ENCODE results near the gene ABLIM1.

ABLIM1 gene

DNA sequence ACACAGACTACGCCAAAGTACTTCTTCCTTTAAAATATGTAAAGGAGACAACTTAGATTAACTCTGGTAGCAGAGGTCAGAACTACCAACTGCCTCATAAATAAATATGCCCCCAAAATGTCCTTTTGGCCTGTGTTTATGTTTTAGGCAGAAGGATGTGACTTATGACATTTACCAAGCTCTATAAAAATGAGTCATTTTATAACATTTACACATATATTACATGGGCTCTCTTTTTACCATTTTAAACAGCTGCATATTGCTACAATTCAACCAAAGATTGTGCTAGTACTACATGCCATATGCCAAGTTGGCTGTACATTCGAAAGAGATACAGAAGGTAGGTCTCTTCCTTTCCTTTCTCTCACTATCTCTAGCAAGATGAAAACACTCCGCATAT lies 12.4 kb downstream of the ABLIM1 start:
- DNase-seq = no peak

DNA sequence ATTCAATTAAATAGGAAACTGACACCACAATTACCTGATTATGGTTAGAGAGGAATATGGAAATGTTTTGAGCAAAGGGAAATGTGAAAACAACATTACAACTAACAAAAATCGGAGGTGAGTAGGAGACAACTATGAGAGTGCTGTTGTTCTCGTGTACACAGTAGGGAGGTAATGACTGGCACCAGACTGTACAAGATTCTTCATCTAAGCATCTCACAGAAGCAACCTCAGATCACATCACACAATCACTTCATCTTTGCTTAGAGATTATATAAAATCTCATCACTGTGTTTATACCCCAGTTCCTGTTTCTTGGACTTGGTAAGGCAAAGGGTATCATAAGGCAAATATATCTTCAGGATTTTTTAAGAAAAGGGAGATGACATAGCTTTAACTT lies 14.9 kb downstream of the ABLIM1 start:
- no peak for DNase-seq

DNA sequence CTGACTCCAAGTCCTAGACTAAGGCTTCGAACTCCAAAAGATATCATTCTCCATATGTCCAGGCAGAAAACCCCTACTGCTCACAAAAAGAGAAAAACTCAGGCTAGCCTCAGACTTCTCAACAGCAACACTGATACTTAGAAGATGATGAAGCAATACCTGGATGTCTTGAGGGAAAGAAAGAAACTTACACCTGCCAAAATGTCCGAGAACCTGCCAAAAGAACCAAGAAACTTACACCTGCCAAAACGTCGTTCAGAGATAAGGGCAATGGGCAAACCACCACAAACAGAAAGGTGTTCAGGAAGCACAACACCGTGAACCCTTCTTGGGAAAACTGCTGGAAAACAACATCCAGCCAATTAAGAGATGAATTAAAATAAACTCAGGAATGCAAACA lies 15.3 kb downstream of the ABLIM1 start:
- DNase-seq = no peak

DNA sequence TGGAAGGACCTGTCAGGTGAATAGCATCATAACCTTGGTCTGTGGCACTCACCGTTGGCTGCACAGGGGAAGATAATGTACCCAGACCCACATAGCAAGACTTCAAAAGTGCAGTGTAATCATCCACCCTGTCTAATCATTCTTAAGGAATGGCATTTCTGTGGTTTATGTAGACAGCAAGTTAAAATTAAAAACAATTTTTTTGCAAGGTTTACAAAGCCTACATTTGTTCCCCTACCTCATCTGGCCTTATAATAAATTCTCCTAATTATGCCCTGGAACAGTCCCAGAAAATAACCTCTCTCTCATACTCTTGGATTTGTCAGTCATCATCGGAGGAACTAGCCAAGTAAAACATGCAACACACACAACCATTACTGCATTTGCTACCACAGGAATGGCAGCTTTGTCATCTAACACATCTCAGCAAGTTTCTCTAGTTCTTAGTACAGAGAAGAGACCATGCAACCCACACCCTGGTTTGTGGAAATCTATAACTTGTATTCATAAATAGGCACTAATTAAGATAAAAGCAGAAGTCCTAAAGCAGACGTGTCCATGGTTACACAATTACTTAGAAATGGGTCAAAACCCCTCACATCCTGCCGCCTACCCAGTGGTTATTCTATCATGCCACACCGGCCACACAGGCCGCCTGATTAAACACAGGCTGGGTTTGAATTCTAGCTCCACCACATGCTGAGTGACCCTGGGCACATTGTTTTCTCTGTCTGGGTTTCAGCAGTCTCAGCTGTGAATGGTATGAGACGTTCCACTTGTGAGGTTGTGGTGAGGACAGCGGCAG lies 19.1 kb downstream of the ABLIM1 start:
- DNase-seq = no peak

DNA sequence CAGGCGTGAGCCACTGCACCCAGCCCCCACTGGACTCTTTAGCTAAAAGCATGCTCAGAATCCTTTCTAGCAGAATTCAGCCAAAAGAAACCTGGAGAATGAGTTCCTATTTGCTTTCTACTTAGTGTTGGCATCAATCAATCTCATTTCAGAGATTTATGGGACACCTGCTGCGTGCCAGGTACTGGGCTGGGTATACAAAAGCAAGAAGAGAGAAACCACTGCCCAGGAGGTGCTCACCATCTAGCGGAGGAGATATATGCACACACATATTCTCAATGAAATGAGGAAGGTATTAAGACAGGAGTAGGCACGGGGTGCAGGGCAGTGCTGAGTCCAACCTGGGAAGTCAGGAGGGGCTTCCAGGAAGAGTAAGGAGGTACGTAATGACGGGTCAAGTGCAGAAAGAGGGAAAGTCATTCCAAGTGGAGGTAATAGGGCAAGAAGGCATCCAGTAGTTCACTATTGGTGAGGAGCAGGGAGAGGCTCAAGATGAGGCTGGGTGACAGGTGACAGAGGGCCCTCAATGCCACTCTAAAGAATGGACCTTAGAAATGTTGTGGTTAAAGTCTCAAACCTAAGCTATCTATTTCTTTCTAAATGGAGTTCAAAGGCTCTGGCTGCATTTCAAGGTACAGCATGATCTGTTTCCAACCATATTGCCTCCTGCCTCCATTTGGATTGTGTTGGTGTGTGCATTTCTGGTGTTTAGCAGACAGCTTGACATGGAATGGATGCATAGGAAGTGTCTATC lies 22.1 kb downstream of the ABLIM1 start:
- no peak for DNase-seq

DNA sequence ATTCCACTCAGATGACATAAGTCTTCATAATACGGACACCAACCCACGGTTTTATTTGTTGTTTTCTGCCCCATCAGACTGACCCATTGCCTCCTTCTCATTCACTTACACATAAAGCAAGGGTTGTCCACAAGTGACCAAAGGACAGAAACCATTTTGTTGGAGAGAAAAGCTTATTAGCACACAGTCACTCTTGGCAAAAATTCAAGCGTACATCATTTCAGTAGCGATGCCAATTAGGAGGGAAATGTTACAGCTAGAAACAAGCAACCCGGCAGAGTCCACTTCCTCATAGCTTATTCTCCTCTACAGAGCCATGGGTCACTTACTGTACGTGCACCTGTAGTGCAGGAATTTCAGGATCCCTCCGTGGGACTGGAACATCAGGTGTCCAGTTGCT lies 23.0 kb downstream of the ABLIM1 start:
- DNase-seq = no peak

DNA sequence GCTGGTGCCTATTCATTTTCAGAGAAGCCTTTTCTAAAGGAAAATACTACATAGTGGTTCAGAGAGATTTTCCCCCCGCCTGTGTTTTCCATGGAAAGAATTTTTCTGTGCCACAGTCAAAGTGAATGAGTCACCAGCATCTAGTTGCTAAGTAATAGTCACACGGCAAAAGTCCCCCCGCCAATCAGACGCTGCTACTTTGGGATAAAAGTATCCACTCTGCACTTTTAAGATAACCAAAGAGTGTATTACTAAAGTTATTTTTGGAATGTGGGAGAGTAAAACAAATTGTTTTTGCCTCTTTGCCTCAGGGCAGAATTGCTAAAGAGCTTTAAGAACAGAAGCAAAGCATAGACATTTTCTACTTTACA lies 23.5 kb downstream of the ABLIM1 start:
- DNase-seq = no peak

DNA sequence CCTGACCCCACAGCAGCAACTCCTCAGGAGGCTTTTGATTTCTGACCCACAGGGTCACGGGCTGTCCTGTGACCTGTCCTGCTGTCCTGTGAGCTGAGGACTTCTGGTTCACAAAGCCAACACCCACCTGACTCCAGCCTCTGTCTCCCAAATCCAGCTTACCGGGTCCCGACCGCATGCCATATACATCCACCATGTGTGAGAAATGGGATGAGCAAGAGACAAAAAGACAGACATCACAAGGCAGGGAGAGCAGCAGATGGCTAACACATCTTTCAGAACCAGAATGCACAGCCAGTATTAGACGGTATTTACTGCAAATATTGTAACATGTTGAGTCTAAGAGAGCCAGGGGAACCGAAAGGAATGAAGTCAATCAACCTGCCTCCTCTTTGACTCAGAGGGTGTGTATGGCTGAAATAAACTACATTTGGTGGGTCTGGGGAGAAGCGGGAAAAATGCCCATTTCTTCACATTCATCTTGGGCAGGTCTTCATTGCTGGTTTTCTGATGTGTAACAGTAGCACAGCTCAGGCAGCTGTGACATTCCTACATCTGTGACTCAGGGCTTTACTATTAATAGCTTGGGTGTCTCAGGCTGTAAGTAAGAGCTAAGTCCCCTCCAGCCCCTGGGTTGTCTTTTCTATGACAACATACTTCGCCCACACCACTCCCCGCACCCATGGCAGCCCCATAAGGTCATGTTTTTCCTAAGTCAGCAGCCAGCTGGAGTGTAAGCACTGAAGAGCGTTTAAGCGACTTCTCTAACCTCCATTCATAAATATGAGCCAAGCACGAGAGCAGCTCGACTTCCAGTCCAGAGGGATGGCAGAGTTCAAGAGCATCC lies 25.0 kb downstream of the ABLIM1 start:
- no peak for DNase-seq

DNA sequence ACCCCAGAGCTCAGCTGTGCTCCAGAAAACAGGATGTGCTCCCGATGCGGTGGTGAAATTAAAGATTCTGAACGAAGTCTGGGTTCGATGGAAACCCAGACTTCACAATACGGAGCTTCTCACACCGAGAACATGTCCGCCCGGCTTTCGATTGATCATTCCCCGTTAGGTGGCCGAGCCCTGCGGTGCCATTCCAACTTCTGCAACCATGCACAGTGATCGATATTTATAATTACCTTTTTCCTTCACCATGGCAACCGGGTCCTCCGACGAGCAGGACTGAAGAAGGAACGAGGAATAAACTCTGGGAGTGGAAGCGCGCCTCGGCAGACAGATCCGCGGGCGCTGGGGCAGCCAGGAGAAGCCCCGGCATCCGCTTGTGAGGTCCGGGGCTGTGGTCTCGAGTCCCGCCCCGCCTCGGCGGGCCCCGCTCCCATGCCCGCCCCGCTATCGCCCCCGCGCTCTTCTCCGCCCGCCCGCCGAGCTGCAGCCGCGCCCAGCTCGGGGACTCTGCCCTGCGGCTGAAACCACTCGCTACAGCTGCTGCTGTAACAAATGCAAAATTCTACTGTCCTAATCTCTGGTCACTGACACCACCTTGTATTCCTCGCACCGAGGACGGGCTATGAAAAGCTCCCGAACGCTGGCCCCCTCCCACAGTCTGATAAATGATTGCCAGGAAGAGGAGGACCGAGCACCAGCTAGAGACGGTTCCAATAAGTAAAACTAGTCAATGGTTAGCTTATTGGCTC lies 26.2 kb downstream of the ABLIM1 start:
- DNase-seq = no peak

DNA sequence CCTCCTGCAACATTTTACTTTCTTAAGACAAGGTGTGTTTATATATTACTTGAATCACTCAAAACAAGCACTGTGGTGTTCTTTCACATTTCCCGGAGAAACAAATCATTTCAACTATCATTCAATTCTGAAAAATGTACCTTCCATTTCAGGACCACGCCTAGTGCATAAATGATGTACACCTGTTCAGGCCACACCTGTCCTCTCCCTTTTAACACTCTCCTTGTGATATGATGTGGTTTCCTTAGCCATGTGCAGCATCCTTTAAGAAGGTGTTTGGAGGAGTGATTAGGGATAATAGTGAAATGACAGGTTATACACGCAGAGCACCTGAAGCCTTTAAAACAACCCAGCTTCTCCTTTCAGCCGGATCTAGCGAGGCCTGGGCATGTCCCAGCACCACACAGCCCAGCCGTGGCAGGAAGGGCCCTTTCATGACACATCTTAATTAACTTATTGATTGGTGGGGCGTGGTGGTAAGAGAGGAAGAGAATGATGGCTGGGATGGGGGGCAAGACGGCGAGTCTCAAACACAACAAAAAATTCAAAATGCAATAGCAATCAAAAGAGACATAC lies 26.9 kb downstream of the ABLIM1 start:
- DNase-seq = no peak

DNA sequence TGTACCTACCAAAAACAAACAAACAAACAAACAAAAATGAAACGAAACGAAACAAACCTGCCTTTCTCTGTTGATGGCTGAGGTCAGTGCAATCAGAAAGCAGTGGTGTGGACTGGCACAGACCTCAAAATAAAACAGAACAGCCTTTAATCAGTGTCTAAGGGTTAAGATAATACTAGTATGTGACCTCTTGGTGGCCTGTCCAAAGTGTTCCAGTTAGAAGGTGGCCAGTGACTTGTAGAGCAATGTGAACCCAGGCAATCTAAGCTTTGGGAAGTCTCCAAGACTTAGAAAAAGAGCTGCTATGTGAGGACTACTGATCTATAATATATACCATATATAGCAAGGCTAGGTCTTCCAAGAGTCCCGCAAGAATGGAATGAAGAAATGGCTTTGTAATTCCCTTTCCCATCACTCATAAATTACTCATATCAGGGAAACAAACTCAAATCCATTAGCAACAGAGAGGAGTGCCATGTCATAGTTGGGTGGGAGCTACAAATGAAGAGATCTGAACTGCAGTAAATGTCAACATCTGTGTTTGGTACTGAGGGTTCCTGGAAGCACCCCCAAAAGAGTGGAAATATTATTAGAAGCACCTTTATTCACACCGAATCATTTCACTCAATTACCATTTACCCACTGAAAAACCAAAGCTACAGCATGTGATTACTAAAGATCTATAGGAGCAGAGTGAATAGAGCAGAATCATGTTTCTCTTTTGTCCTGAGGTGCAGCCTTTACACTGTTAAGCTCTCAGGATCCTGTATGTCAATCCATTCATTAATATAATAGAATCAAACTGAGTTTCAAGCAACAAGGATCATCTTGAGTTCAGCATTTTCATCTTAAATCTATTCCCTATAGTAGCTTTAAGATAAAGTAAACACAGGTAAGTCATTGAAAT lies 28.0 kb downstream of the ABLIM1 start:
- no peak for DNase-seq

DNA sequence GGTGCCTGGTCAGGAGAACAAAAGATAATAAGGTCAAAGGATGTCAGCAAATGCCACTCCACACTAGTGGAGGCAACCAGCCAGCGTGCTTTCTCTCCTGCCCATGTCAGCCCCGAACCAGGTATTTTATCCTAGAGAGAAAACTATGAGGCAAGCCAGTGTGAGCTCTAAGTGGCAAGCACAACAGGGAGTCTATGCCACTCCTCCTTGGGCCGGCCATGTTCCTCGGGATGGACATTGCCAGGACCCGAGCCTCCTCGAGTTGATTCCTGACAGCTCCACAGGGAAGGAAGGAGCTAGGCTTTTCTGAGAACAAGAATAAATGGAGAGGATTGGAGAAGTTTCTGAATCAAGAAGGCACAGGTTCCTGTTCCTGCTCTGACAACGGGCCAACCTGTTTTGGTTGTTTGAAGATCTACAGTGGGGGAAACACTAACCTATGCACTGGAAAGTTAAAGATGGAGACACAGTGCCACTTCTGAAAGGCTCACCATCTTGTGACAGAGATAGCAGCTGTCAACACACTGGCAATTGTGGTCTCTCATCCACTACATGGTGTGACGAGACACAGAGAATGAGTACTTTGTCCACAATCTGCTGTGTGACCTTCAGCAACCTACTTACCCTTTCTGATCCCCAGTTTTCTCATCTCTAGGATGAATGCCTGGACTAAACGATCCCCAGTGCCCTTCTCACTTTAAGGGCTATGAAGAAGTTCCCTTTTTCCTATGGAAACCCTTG lies 28.8 kb downstream of the ABLIM1 start:
- no peak for DNase-seq

DNA sequence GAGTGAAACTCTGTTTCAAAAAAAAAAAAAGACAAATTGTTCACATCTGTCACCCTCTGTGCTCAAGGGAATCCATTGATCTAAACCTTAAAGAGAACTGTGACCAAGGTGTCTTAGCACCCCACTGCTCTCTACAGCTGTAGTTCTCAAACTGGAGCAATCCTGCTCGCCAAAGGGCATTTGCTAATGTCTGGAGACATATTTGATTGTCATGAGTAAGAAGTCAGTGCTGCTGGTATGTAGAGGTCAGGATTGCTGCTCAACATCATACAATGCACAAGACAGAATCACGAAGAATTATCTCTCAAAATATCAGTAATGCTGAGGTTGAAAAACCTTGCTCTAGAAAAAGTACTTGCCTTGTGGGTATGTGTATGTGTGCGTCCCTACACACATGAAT lies 30.0 kb downstream of the ABLIM1 start:
- no peak for DNase-seq

DNA sequence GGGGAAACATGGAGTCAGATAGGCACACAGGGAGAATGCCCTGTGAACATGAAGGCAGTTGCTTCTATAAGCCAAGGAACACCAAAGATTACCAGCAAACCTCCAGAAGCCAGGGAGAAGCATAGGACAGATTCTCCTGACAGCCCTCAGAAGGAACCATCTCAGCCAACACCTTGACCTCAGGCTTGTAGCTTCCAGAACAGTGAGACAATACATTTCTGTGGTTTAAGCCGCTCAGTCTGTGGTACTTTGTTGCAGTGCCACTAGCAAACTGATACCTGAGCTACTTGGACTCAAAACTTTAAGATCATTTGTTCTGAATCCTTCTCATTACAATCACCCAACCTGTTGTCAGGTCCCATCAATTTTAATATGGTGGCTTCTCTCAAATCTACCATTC lies 31.2 kb downstream of the ABLIM1 start:
- no peak for DNase-seq

DNA sequence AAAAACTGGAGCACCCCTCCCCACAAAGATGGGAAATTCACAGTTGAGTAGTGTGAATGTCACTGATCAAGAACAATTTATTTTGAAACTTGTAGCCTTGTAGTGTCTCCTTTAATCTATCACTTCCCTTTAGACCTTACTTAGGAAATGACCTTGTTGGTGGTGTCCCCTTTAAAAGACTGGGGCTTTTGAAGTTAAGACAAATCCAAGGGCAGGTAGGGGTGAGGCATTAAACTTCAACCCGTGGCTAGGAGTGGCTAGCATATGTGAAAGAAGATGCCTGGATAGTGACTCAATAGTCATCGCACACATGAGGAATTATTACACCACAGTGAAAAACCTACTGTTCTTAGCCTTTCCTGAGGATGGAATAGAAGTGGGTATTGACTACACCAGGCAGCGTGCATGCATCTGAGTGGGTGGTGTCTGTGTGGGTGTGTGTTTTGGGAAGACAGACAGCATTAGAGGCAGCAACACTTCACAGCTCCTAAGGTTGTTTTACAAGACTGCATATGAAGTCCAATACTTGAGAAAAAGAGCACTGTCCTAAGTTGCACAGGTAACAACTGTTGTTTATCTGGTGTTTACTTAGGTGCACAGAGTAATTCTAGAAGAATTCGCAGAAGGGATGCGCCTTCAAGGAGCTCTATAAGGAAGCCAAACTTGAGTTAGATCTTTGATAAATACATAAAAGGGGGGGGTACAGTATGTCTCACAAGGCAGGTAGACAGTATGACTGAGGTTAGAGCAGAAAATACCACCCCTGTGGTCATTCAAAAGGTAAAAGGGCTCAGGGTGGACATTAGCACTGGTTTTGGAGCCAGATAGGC lies 32.9 kb downstream of the ABLIM1 start:
- no peak for DNase-seq

DNA sequence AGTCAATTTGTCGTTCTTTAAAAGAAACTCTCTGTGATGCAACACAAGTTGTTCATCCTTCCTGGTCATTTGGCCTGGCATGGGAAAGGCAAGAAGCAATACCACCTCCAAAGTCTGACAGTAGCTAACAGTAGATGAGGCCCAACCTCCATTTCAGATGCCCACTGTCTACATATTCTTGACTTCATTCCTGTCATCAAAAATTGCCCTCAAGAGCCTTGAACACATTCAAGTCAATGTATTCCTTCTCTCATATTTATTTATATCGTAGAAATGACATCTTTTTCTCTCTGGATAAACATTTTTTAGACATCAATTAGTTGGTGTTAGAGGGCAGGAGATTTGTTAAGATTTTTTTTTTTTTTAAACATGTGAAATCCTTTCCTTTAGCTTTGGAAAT lies 33.7 kb downstream of the ABLIM1 start:
- DNase-seq = no peak

DNA sequence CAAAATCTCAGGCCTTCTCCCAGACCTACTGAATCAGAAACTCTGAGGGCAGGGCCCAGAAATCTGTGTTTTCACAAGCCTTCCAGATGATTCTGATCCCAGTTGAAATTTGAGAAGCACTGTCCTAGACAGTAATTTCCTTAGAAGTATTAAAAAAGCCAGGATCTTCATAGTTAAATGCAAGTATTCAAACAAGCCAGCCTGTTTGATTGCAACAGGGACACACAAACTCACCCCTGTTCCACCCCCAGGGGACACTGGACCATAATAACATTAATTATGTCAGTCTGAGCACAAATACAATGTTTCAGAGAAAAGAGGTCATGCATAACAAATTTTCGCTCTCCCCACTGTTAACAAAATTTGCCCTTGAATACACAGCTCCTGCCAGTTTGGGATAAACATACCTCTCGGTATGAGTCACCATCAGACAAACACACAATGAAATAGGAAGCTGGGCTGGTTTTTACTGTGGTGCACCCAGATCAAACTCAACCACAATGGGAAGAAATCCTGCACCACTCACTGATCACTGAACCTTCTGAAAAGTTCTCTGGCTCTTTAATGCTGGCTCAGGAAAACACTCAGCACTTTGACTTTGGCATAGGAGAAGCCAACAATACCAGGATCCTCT lies 34.3 kb downstream of the ABLIM1 start:
- DNase-seq = no peak

DNA sequence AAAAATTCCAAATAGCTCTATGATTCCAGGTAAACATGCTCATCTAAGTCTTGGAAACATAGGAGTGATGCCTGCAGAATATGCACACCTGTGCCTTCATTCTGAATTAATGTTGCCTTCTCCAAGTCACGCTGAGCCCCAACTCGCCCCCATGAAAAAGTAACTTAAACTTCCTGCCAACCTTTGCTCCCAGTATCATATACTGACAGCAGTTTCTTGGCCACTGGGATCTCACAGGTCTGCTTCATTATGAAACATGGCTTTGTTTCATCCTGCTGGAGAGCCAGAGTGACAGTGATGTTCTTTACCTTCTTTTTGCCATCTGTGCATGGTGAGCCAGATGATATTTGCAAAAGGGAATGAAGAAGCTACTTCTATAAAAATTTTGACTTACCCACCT lies 34.9 kb downstream of the ABLIM1 start:
- no peak for DNase-seq

DNA sequence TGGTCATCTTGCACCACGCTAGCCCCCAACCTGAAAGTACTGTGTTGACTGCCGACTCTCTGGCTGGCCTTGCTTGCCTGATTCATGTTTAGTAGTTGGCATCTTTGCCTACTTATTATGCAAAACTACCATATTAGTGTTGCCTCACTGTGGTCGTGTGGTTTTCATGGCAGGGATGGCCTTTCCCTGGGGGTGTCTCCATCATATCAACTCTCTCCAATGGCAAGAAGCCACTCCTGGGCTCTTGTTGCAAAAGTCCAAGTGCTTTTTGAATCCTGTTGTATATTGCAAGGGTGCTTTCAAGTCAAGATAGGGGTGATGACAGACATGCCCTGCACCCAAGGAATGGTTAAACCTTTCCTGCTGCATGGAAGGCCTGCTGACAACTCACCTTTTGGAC lies 39.4 kb downstream of the ABLIM1 start:
- DNase-seq = no peak

All from NCI-H1105 (cell line).